ENCODE data around the gene BLVRA. TPM values are rescaled to one million over a fixed set of nuclear protein-coding genes. Genes with fewer than 3 reads are reported as not detected.

The BLVRA gene
- total RNA-seq, 1 experiment from 2014 or later: 27.6 TPM

- H3K4me1 ChIP-seq (ENCODE audit: insufficient read depth, low read length): peaks cover 10% of the 10 kb centered on the region; the same call in 1 of the 2 replicates
- TF ChIP-seq CTCF (conservative IDR thresholded peaks at IDR 0.05; ENCODE audit: low read depth, low read length) (no peak), EZH2phosphoT487 (IDR thresholded peaks at IDR 0.05; ENCODE audit: borderline replicate concordance, low read length) (no peak), EZH2 (IDR thresholded peaks at IDR 0.05; ENCODE audit: low read length, unreplicated experiment) (no peak)
- no peaks in the 10 kb centered on the region for H3F3A ChIP-seq (ENCODE audit: low read length, unreplicated experiment)
- no peaks in the 10 kb centered on the region for H3K27me3 ChIP-seq (ENCODE audit: low read length)
- no peak overlapping the region for H2AFZ ChIP-seq (ENCODE audit: low read length)
- ChIA-PET CTCF (no interaction called here), POLR2A (ENCODE audit: unreplicated experiment) (no interaction called here)
- DNase-seq: no peak
- no peaks in the 10 kb centered on the region for H3K9me3 ChIP-seq (ENCODE audit: low read length)
- no peaks in the 10 kb centered on the region for H3K9me2 ChIP-seq (replicated peaks; ENCODE audit: low read length)
- no peaks in the 10 kb centered on the region for H4K20me1 ChIP-seq (ENCODE audit: low read length)
- no peak overlapping the region for H3K27ac ChIP-seq (ENCODE audit: low read length)
- H3K36me3 ChIP-seq (ENCODE audit: low read depth, low read length): no peaks in the 10 kb centered on the region; the same call in 1 of the 2 replicates
- intact Hi-C loops (cut with micrococcal nuclease): no loop called here
- no peak overlapping the region for H3K4me3 ChIP-seq (ENCODE audit: low read length)
- H3K79me2 ChIP-seq (ENCODE audit: low read length): no peaks in the 10 kb centered on the region
- BruUV-seq (replicated peaks): no TSS peak
- ATAC-seq: no peak
- no peak overlapping the region for H3K9ac ChIP-seq (ENCODE audit: low read length)
- no peak overlapping the region for H3K4me2 ChIP-seq (ENCODE audit: low read length)
Measured at GRCh38 chr7:43843296-43843695, 84.8 kb downstream of the BLVRA start.

- TF ChIP-seq CTCF (conservative IDR thresholded peaks at IDR 0.05; ENCODE audit: low read depth, low read length) (no peak), EZH2phosphoT487 (IDR thresholded peaks at IDR 0.05; ENCODE audit: borderline replicate concordance, low read length) (no peak), EZH2 (IDR thresholded peaks at IDR 0.05; ENCODE audit: low read length, unreplicated experiment) (no peak)
- CTCF ChIA-PET: interaction anchor here (0.5 to 1.1 kb wide), 2 partner anchors 16 to 28 kb away, joined by 3 to 5 read pairs; no protein-coding TSS in a partner anchor
Measured at GRCh38 chr7:43844257-43844656, 85.8 kb downstream of the BLVRA start.

GRCh38 chr7:43844662-43845061 is 86.2 kb downstream of the BLVRA start:
- no peak overlapping the region for H3K4me2 ChIP-seq (ENCODE audit: low read length)
- H3K4me3 ChIP-seq (ENCODE audit: low read length): no peak overlapping the region
- no peak for ATAC-seq
- H3K9ac ChIP-seq (ENCODE audit: low read length): no peak overlapping the region
- no peaks in the 10 kb centered on the region for H3K9me2 ChIP-seq (replicated peaks; ENCODE audit: low read length)
- H3K9me3 ChIP-seq (ENCODE audit: low read length): no peaks in the 10 kb centered on the region
- H3K79me2 ChIP-seq (ENCODE audit: low read length): no peaks in the 10 kb centered on the region
- no peaks in the 10 kb centered on the region for H3K27me3 ChIP-seq (ENCODE audit: low read length)
- intact Hi-C loops (cut with micrococcal nuclease): no loop called here
- no TSS peak for BruUV-seq (replicated peaks)
- peaks cover 7% of the 10 kb centered on the region; the same call in 1 of the 2 replicates for H3K4me1 ChIP-seq (ENCODE audit: insufficient read depth, low read length)
- no peak overlapping the region for H2AFZ ChIP-seq (ENCODE audit: low read length)
- no peaks in the 10 kb centered on the region for H3K36me3 ChIP-seq (ENCODE audit: low read depth, low read length)
- ChIA-PET POLR2A (ENCODE audit: unreplicated experiment) (no interaction called here), CTCF (interaction anchor here (0.5 to 1.1 kb wide), 2 partner anchors 16 to 28 kb away, joined by 3 to 5 read pairs; no protein-coding TSS in a partner anchor)
- DNase-seq: no peak
- no peaks in the 10 kb centered on the region for H3F3A ChIP-seq (ENCODE audit: low read length, unreplicated experiment)
- TF ChIP-seq EZH2phosphoT487 (IDR thresholded peaks at IDR 0.05; ENCODE audit: borderline replicate concordance, low read length) (no peak), EZH2 (IDR thresholded peaks at IDR 0.05; ENCODE audit: low read length, unreplicated experiment) (no peak), CTCF (conservative IDR thresholded peaks at IDR 0.05; ENCODE audit: low read depth, low read length) (no peak)
- H3K27ac ChIP-seq (ENCODE audit: low read length): no peak overlapping the region
- H4K20me1 ChIP-seq (ENCODE audit: low read length): no peaks in the 10 kb centered on the region

More at GRCh38 chr7:43844257-43844656, 85.8 kb downstream of the BLVRA start:
- Histone ChIP-seq H3K27me3 (ENCODE audit: low read length) (no peaks in the 10 kb centered on the region), H3F3A (ENCODE audit: low read length, unreplicated experiment) (no peaks in the 10 kb centered on the region), H3K27ac (ENCODE audit: low read length) (no peak overlapping the region), H3K4me1 (ENCODE audit: insufficient read depth, low read length) (peaks cover 7% of the 10 kb centered on the region; the same call in 1 of the 2 replicates), H3K9me2 (replicated peaks; ENCODE audit: low read length) (no peaks in the 10 kb centered on the region), H3K79me2 (ENCODE audit: low read length) (no peaks in the 10 kb centered on the region), H2AFZ (ENCODE audit: low read length) (no peak overlapping the region), H3K4me2 (ENCODE audit: low read length) (no peak overlapping the region), H3K9ac (ENCODE audit: low read length) (no peak overlapping the region), H3K9me3 (ENCODE audit: low read length) (no peaks in the 10 kb centered on the region), H4K20me1 (ENCODE audit: low read length) (no peaks in the 10 kb centered on the region), H3K4me3 (ENCODE audit: low read length) (no peak overlapping the region), H3K36me3 (ENCODE audit: low read depth, low read length) (no peaks in the 10 kb centered on the region)
- peak; percentile 56 for DNase-seq
- ATAC-seq: peak; percentile 66
- no TSS peak for BruUV-seq (replicated peaks)
- intact Hi-C loops (cut with micrococcal nuclease): no loop called here
- POLR2A ChIA-PET (ENCODE audit: unreplicated experiment): interaction anchor here (0.7 kb wide), 1 partner anchor 110 kb away, joined by 20 read pairs; no protein-coding TSS in a partner anchor
